SH-SY5Y (cell line): ENCODE data around the gene RSF1.

Source experiments
- GATA2 ChIP-seq: IDR thresholded peaks from 2 replicates; pipeline ENCODE4 v1.6.1; 2011; ENCODE audit warnings: mild to moderate bottlenecking, low read depth, low read length
- GATA3 ChIP-seq: IDR thresholded peaks from 2 replicates; pipeline ENCODE4 v1.6.1; 2011; ENCODE audit warnings: low read depth, mild to moderate bottlenecking, low read length, moderate library complexity

DNA sequence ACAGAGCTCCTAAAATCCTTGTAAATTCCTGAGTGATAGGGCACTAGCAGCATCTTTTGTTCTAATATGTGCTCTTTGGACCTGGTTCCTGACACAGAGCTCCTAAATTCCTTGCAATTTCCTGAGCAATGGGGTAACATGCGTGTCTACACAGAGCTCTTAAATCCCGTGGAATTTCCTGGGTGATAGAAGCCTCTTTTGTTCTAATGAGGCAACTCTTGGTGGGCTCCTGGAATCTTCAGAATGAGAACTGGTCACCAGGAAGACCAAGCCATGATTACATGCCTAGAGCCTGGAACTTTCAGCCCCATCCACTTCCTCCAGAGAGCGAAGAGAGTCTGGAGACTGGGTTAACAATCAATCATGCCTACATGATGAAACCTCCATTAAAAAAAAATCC is 19.0 kb downstream of the RSF1 start:
- TF ChIP-seq GATA2 (no peak), GATA3 (no peak)
